IPS DF 6.9 (cell line): Measurements from ENCODE around the gene LRRIQ4.
A peak's percentile ranks its signal among the peaks of the same experiment; 100 is the strongest.

Experiments
- DNase-seq: peaks from one replicate; pipeline ENCODE4 v3.0.0-alpha.2; 2013; ENCODE audit warnings: low read depth, low spot score
- H3K27ac ChIP-seq: one replicate; pipeline ENCODE4 v1.5.1; 2013; ENCODE audit warnings: low read length, control low read depth
- H3K27me3 ChIP-seq: 2 replicates; pipeline ENCODE4 v1.6.1; 2013; ENCODE audit warnings: mild to moderate bottlenecking, low read length; ENCODE audit not compliant: control insufficient read depth, insufficient read depth
- H3K36me3 ChIP-seq: 2 replicates; pipeline ENCODE4 v1.6.1; 2013; ENCODE audit warnings: low read length; ENCODE audit not compliant: control insufficient read depth, insufficient read depth
- H3K4me1 ChIP-seq: 2 replicates; pipeline ENCODE4 v1.6.1; 2013; ENCODE audit warnings: low read length; ENCODE audit not compliant: control insufficient read depth, insufficient read depth
- H3K4me3 ChIP-seq: 2 replicates; pipeline ENCODE4 v1.5.1; 2013; ENCODE audit warnings: mild to moderate bottlenecking, low read length
- H3K9me3 ChIP-seq: 2 replicates; pipeline ENCODE4 v1.6.1; 2013; ENCODE audit warnings: low read length, inconsistent platforms; ENCODE audit not compliant: control insufficient read depth, insufficient read depth
- WGBS: extraction: QIAGEN DNeasy Blood & Tissue Kit; methylation state at CpG from one replicate; pipeline ENCODE4 v1.1.7; 2013; ENCODE audit warnings: mixed read lengths, missing lambda C conversion rate; ENCODE audit not compliant: insufficient read length, insufficient coverage; 5-methylcytosine and 5-hydroxymethylcytosine counted together

LRRIQ4 gene

GRCh38 chr3:169855514-169855913 is 42.8 kb downstream of the LRRIQ4 start:
- Histone ChIP-seq H3K36me3 (no peaks in the 10 kb centered on the region), H3K4me1 (no peaks in the 10 kb centered on the region), H3K27ac (no peak overlapping the region), H3K9me3 (no peaks in the 10 kb centered on the region), H3K4me3 (no peak overlapping the region), H3K27me3 (no peaks in the 10 kb centered on the region)
- no peak for DNase-seq
- no CpG with 5 or more reads among the region's 3 CpGs for WGBS

DNA sequence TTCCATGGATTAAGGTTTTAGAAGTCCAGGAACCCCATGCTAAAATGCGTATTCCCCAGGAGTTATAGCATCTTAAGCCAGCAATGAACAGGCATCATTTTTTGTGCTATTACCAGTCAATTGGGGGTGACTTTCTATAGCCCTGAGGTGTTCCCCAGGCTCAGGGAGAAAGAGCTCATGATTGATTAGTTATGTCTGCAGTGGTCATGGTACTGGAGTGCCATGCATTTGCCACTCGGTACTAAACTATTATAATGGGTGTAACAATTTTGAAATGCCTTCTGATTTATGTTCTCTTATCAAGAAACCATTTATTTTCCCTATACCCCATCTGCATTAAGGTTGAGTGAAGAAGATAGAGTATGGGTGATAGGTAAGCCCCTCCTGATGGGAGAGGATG is 45.1 kb downstream of the LRRIQ4 start:
- Histone ChIP-seq H3K36me3 (no peaks in the 10 kb centered on the region), H3K4me1 (no peaks in the 10 kb centered on the region; the same call in 1 of the 2 replicates), H3K4me3 (no peak overlapping the region), H3K9me3 (no peaks in the 10 kb centered on the region), H3K27ac (no peak overlapping the region), H3K27me3 (no peaks in the 10 kb centered on the region)
- no CpG with 5 or more reads among the region's 2 CpGs for WGBS
- no peak for DNase-seq

GRCh38 chr3:169861871-169862270 is 49.2 kb downstream of the LRRIQ4 start:
- no peak overlapping the region for H3K27ac ChIP-seq
- no peaks in the 10 kb centered on the region for H3K27me3 ChIP-seq
- H3K4me3 ChIP-seq, result no peak overlapping the region
- no peaks in the 10 kb centered on the region for H3K9me3 ChIP-seq
- WGBS, result no CpG with 5 or more reads among the region's 5 CpGs
- H3K36me3 ChIP-seq, result no peaks in the 10 kb centered on the region
- H3K4me1 ChIP-seq, result no peaks in the 10 kb centered on the region; the same call in 1 of the 2 replicates
- peak; percentile 16 for DNase-seq

DNA sequence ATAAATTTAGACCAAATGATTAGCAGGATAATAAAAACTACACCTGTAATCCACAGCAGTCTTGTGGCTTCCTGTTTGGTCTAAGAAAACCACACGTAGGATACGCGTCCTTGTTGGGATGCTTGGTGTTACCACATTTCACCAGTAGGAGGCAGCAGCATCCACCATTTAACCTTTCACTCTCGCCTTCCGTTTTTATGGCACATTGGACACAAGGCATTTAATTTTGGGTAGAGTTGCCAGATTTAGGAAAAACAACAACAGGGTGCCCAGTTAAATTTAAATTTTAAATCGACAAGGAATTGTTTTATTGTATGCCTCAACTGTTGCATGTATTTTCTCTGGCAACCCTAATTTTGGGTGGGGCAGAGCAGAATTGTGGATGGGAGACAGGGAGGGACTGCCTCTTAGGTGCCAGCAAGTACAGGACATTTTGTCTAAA is 50.8 kb downstream of the LRRIQ4 start:
- WGBS, result no CpG with 5 or more reads among the region's 6 CpGs
- DNase-seq, result peak; percentile 75

GRCh38 chr3:169864270-169864669 is 51.6 kb downstream of the LRRIQ4 start:
- no peaks in the 10 kb centered on the region; the same call in 1 of the 2 replicates for H3K4me1 ChIP-seq
- no peaks in the 10 kb centered on the region for H3K27me3 ChIP-seq
- DNase-seq, result no peak
- no CpG with 5 or more reads among the region's 2 CpGs for WGBS
- no peak overlapping the region for H3K4me3 ChIP-seq
- no peaks in the 10 kb centered on the region for H3K9me3 ChIP-seq
- H3K27ac ChIP-seq, result no peak overlapping the region
- no peaks in the 10 kb centered on the region for H3K36me3 ChIP-seq

More for the DNA sequence above, 50.8 kb downstream of the LRRIQ4 start:
- no peaks in the 10 kb centered on the region; the same call in 1 of the 2 replicates for H3K4me1 ChIP-seq
- H3K36me3 ChIP-seq, result no peaks in the 10 kb centered on the region
- H3K27ac ChIP-seq, result no peak overlapping the region
- H3K4me3 ChIP-seq, result no peak overlapping the region
- no peaks in the 10 kb centered on the region for H3K9me3 ChIP-seq
- H3K27me3 ChIP-seq, result no peaks in the 10 kb centered on the region

DNA sequence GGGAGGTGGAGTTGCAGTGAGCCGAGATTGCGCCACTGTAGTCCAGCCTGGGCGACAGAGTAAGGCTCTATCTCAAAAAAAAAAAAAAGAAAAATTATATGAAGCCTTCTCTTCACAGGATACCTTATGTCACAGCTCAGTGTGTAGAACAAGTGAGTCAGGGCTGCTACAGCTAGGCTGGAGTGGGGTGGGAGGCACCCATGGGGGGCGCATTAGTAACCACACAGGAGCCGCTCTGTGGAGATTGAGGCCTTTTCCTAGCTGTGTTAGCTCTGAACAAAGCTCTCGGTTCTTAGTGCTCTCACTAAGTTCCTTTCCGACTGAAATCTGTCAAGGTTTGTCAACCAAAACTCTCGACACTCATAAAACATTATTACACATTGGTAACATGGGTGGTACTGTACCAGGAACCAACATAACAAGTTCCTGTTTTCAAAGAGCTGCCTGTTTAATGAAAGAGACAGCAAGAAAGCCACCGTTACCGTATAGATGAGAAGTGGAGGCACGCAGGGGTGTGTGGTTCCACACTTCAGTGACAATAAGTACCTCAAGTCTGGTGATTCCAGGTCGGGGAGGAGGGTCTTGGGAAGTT is 52.6 kb downstream of the LRRIQ4 start:
- WGBS, result no CpG with 5 or more reads among the region's 12 CpGs
- Histone ChIP-seq H3K4me1 (no peaks in the 10 kb centered on the region; the same call in 1 of the 2 replicates), H3K36me3 (no peaks in the 10 kb centered on the region), H3K27ac (no peak overlapping the region), H3K9me3 (no peaks in the 10 kb centered on the region), H3K27me3 (no peaks in the 10 kb centered on the region), H3K4me3 (no peak overlapping the region)
- no peak for DNase-seq

DNA sequence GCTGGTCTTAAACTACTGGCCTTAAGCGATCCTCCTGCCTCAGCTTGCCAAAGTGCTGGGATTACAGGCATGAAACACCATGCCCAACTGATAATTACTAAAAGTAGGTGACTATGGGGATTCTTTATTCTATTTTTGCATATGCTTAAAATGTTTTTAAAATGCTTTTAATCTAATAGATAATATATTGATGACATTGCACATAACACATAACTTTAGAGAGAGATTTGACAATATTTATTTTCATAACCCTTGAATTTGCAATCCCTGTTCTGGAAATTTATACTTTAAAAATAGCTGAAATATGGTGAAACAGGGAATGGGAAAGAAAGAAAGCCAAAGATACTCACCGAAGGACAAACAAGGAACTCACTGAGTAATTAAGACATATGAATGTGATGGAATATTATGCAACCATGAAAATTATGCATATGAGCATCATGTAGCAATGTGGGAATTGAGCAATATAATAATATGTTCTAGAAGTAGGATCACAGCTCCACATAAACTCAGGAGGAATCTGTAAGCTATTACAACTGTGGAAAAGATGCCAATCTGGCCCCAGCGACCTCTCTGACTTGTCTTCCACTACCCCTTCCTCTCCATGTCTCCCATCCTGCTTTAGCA is 55.0 kb downstream of the LRRIQ4 start:
- Histone ChIP-seq H3K27me3 (no peaks in the 10 kb centered on the region), H3K27ac (no peak overlapping the region), H3K36me3 (no peaks in the 10 kb centered on the region), H3K4me3 (no peak overlapping the region), H3K4me1 (no peaks in the 10 kb centered on the region), H3K9me3 (no peaks in the 10 kb centered on the region)
- no peak for DNase-seq
- WGBS, result no CpG with 5 or more reads among the region's 3 CpGs

DNA sequence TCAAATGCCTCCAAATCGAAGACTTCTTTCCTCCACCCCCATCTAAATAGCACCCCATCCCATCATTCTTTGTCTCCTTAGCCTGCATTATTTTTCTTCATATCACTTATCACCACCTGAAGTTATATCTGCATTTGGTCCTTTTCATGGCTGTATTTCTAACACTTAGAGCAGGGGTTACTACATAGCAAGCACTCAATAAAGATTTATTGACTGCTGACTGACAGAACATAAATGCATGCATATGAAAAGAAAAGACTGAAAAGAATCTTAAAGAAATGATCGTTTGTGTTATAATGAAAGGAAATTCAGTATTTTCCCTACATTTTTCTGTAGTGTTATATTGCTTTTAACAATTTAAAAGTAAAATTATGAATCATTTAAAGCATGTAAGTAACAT is 55.7 kb downstream of the LRRIQ4 start:
- no peaks in the 10 kb centered on the region for H3K9me3 ChIP-seq
- no peaks in the 10 kb centered on the region for H3K4me1 ChIP-seq
- no peaks in the 10 kb centered on the region for H3K27me3 ChIP-seq
- no peak overlapping the region for H3K27ac ChIP-seq
- no peak for DNase-seq
- no peak overlapping the region for H3K4me3 ChIP-seq
- WGBS, result no CpG with 5 or more reads among the region's 2 CpGs
- no peaks in the 10 kb centered on the region for H3K36me3 ChIP-seq

DNA sequence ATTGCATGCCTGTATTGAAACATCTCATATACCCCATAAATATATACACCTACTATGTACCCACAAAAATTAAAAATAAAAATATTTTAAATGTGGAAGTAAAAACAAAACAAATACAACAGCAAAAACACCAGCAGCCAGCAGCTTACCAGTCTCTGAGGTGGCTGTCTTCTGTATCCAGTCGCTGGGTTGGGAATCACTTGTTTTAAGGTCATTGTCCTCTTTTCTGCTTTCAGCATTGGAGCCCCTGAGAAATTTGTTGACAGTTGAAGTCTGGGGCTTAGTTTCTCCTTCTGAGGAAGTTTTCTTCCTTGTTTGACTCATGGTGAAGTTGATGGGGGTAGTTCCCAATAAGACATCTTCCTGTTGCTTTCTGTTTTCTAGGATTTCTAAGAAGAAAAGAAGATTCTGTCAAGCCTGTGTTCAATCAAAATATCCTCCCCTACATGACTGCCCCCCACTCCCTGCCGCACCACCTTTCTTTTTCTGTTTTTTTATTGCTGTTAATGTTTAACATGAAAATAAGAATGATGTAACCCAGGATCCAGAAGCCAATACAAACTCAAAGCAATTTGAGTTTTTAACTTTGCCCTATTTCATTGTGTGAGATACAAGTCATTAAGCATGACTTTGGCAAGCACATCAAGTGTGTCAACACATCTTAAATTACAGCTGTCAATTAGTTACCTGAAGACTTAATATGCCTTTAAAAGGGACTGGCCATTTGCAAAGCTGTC is 57.0 kb downstream of the LRRIQ4 start, which contains the start of gene LRRC31:
Gene LRRC31, minus strand, starts transcription at position 452 of the 737 bp plus-strand sequence. Its CDS starts 128 bp downstream, at position 324.
- no peak for DNase-seq
- no CpG with 5 or more reads among the region's 2 CpGs for WGBS

DNA sequence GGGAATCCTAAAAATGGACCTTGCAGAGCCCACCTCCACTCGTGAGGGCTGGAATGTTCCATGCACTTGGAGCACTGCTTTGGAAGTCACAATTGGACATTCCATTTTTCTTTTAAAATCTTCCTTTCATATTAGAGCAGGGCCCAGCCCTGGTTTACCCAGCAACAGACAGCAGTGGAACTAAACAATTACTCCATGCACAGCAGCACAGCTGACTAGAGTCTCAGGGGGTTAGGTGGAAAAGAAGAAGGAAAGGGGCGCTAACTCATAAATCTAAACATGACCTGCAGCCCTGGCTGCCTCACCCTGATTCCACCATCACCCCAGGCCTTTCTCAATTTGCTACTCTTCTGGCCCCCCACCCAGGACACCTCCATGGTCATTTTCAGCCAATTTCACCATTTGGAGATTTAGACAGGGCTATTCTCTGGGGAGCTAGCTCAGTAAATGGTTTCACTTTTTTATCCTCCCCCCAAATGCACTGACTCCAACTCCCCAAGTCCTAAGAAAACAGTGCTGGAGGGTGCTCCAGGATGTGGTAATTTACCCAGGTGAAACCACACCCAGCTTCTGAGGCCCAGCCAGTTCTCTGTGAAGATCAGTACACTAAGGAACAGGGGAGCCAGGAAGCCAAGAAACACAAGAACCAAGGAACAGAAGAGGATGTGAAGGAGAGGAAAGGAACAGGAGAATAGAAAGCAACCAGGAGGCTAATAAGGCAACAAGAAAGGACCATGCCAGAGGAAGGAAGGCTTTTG is 58.6 kb downstream of the LRRIQ4 start:
- Histone ChIP-seq H3K27me3 (no peaks in the 10 kb centered on the region), H3K4me1 (no peaks in the 10 kb centered on the region), H3K4me3 (no peak overlapping the region), H3K27ac (no peak overlapping the region), H3K36me3 (no peaks in the 10 kb centered on the region), H3K9me3 (no peaks in the 10 kb centered on the region)
- no CpG with 5 or more reads among the region's 2 CpGs for WGBS
- DNase-seq, result no peak

More for the DNA sequence above, 57.0 kb downstream of the LRRIQ4 start, which contains the start of gene LRRC31:
- no peaks in the 10 kb centered on the region for H3K36me3 ChIP-seq
- no peak within 1 kb of the TSS for H3K27ac ChIP-seq
- H3K4me3 ChIP-seq, result no peak within 1 kb of the TSS
- H3K27me3 ChIP-seq, result no peaks in the 10 kb centered on the region
- H3K4me1 ChIP-seq, result no peaks in the 10 kb centered on the region
- no peaks in the 10 kb centered on the region for H3K9me3 ChIP-seq
